ENCODE results near the gene IGF2R. TPM values are rescaled to one million over a fixed set of nuclear protein-coding genes. Genes with fewer than 3 reads are reported as not detected.

Gene IGF2R
- total RNA-seq, 1 donor from 2014 or later = 105 TPM

DNA sequence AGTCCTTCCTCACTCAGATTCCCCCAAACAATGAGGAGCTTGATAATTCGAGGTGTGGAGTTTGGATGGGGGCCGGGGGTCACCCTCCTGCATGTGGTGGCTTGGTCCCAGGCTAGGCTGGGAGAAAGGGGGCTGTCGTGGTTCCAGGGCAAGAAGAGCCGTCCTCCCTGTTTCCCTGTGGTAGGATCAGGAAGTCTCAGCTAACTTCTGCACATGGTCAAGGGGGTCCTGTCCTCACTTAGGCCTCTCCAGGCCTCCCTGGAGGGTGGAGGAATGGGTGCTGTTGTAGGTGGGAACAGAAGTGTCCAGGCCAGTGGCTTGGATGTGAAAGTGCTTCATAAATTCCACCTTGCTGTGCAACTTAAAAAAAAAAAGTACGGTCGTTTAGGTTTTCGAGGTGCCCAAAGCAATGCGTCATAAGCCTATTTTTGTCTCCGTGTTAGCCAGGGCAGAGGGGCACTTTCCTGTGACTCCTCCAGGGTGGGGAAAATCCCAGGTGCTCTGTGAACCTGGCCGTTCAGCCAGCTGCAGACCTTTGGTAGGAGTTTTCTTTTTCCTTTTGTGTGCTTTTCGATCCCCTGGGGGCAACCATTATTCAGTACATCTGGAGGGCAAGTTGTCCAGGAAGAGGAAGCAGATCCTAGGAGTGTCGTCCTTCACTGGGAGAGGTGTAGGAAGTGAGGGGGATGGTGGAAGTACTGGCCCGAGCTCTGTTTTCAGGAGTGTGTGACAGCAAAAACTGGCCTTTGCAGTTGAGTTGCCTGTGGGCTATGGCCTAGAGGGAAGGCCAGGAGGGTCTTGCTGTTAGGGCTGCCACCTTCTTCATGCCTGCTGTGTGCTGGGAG is 9.6 kb downstream of the IGF2R start:
- TF ChIP-seq, protein P1, sequence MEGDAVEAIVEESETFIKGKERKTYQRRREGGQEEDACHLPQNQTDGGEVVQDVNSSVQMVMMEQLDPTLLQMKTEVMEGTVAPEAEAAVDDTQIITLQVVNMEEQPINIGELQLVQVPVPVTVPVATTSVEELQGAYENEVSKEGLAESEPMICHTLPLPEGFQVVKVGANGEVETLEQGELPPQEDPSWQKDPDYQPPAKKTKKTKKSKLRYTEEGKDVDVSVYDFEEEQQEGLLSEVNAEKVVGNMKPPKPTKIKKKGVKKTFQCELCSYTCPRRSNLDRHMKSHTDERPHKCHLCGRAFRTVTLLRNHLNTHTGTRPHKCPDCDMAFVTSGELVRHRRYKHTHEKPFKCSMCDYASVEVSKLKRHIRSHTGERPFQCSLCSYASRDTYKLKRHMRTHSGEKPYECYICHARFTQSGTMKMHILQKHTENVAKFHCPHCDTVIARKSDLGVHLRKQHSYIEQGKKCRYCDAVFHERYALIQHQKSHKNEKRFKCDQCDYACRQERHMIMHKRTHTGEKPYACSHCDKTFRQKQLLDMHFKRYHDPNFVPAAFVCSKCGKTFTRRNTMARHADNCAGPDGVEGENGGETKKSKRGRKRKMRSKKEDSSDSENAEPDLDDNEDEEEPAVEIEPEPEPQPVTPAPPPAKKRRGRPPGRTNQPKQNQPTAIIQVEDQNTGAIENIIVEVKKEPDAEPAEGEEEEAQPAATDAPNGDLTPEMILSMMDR (IDR thresholded peaks at IDR 0.05; ENCODE audit: partially characterized antibody, unreplicated experiment) = no peak
- Mint-ChIP-seq H3K4me1 (ENCODE audit: low read depth, unreplicated experiment) (peaks cover 41% of the 10 kb centered on the region), H3K36me3 (ENCODE audit: unreplicated experiment) (no peaks in the 10 kb centered on the region), H3K27me3 (ENCODE audit: unreplicated experiment) (peaks cover 2% of the 10 kb centered on the region), H3K9me3 (ENCODE audit: unreplicated experiment) (peaks cover 5% of the 10 kb centered on the region), H3K4me3 (ENCODE audit: unreplicated experiment) (peak overlapping the region; percentile 31), H3K27ac (ENCODE audit: unreplicated experiment) (peak overlapping the region; percentile 52)
- DNase-seq = no peak

DNA sequence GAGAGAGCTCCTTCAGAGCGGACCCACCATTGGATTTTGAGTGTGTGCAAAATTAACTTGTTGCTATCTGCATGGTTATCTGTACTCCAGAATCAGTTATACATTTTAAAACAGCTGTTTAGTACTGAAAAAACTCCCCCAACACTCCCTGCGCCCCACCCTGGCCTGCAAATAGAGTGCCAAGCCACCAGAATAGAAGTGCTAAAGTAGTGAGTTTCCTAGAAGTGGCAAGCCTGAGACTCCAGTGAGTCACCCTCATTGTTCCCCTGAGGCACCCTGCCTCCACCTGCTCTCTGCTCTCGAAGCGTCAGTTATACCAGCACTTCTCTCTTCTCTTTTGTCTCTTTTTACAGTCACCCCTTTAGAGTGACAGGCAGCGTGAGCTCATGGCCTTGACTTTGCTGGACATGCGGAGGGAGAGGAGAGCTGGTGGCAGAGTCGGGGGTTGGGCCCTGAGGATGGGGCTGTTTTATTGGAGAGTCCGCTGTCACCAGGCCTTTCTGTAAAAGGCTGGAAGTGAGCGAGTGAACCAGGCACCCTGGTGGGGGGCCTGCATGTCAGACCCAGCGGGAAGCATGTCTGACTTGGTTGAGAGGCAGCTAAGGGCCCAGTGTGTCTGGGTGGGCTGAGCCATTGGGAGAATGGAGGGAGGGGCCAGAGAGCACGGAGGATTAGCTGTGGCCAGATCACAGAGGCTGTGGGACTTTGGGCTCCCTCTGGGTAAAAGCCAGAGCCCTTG is 10.4 kb downstream of the IGF2R start:
- Mint-ChIP-seq H3K27me3 (ENCODE audit: unreplicated experiment) (peaks cover 2% of the 10 kb centered on the region), H3K4me3 (ENCODE audit: unreplicated experiment) (peak overlapping the region; percentile 63), H3K36me3 (ENCODE audit: unreplicated experiment) (no peaks in the 10 kb centered on the region), H3K9me3 (ENCODE audit: unreplicated experiment) (peaks cover 6% of the 10 kb centered on the region), H3K4me1 (ENCODE audit: low read depth, unreplicated experiment) (peaks cover 44% of the 10 kb centered on the region), H3K27ac (ENCODE audit: unreplicated experiment) (peak overlapping the region; percentile 85)
- peak; percentile 41 for DNase-seq
- TF ChIP-seq, protein P1 (IDR thresholded peaks at IDR 0.05; ENCODE audit: partially characterized antibody, unreplicated experiment) = no peak

DNA sequence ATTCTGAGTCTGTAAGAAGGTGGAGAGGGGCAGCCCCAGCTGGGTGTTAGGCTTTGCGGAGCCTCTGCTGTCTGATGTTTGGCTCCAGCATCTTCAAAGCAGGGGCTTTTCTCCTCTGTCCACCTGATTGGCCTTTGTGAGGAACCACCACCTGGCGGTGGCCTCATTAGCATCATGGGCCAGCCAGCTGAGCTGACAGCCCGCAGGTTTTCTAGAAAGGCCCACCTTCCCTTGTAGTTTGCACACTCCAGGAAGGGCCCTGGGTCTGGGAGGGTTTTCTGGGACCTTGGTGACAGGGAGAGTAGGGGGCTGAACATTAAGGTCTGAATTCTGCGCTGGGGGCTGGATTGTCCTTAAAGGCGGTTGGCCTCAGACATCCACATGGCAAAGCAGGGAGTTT is 11.6 kb downstream of the IGF2R start:
- no peak for DNase-seq
- H3K27ac Mint-ChIP-seq (ENCODE audit: unreplicated experiment) = no peak overlapping the region
- H3K4me1 Mint-ChIP-seq (ENCODE audit: low read depth, unreplicated experiment) = peaks cover 48% of the 10 kb centered on the region
- H3K4me3 Mint-ChIP-seq (ENCODE audit: unreplicated experiment) = no peak overlapping the region
- no peaks in the 10 kb centered on the region for H3K36me3 Mint-ChIP-seq (ENCODE audit: unreplicated experiment)
- H3K27me3 Mint-ChIP-seq (ENCODE audit: unreplicated experiment) = peaks cover 3% of the 10 kb centered on the region
- peaks cover 6% of the 10 kb centered on the region for H3K9me3 Mint-ChIP-seq (ENCODE audit: unreplicated experiment)
- TF ChIP-seq, protein P1 (IDR thresholded peaks at IDR 0.05; ENCODE audit: partially characterized antibody, unreplicated experiment) = no peak

DNA sequence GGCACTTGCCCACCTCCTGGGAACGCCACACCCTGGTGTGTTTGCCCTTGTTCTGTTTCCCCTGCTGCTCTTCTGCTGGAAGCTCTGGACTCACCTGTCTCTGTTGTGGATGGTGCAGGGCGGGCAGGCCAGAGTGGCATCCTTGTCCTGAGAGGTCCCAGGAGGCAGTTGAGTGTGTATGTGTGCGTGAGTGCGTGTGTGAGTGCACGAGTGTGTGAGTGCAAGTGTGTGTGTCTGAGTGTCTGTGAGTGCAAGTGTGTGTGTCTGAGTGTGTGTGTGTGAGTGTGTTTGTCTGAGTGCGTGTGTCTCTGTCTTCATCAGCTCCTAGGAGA is 12.2 kb downstream of the IGF2R start:
- peaks cover 50% of the 10 kb centered on the region for H3K4me1 Mint-ChIP-seq (ENCODE audit: low read depth, unreplicated experiment)
- TF ChIP-seq, protein P1 (IDR thresholded peaks at IDR 0.05; ENCODE audit: partially characterized antibody, unreplicated experiment) = no peak
- DNase-seq = no peak
- H3K4me3 Mint-ChIP-seq (ENCODE audit: unreplicated experiment) = peak overlapping the region; percentile 16
- H3K9me3 Mint-ChIP-seq (ENCODE audit: unreplicated experiment) = peaks cover 6% of the 10 kb centered on the region
- H3K27me3 Mint-ChIP-seq (ENCODE audit: unreplicated experiment) = peaks cover 4% of the 10 kb centered on the region
- H3K36me3 Mint-ChIP-seq (ENCODE audit: unreplicated experiment) = no peaks in the 10 kb centered on the region
- H3K27ac Mint-ChIP-seq (ENCODE audit: unreplicated experiment) = no peak overlapping the region
